Small intestine (tissue), 7 donors: ENCODE measurements around the gene CDK18. TPM values are rescaled to one million over a fixed set of nuclear protein-coding genes. Genes with fewer than 3 reads are reported as not detected.

Source experiments
- DNase-seq, 2 donors: peaks; one replicate each; pipeline versions ENCODE4 v3.0.0 to v3.0.0-alpha.2; 2013
- FAIRE-seq: peaks from 2 replicates; lab custom pipeline; 2012; peaks lifted over from hg19 to GRCh38; lab: Jason Lieb, UNC
- H3K27ac ChIP-seq, 3 donors: one replicate each; pipeline ENCODE4 v1.5.1; 2013; ENCODE audit warnings: low read length in 2 of 3, mild to moderate bottlenecking in 2 of 3, control low read depth in 1 of 3, inconsistent platforms in 1 of 3, low read depth in 1 of 3, moderate library complexity in 1 of 3
- H3K27me3 ChIP-seq, 3 donors: one replicate each; pipeline ENCODE4 v1.6.1; 2013; ENCODE audit warnings: low read length in 3 of 3, inconsistent platforms in 1 of 3; ENCODE audit not compliant: control insufficient read depth in 3 of 3, insufficient read depth in 3 of 3
- H3K36me3 ChIP-seq, 3 donors: one replicate each; pipeline ENCODE4 v1.6.1; 2013; ENCODE audit warnings: low read length in 3 of 3, inconsistent platforms in 1 of 3, low read depth in 1 of 3, mild to moderate bottlenecking in 1 of 3, moderate library complexity in 1 of 3; ENCODE audit not compliant: control insufficient read depth in 3 of 3, insufficient read depth in 2 of 3
- H3K4me1 ChIP-seq, 3 donors: one replicate each; pipeline ENCODE4 v1.6.1; 2013; ENCODE audit warnings: low read length in 2 of 3, inconsistent platforms in 1 of 3, low read depth in 1 of 3, mild to moderate bottlenecking in 1 of 3, moderate library complexity in 1 of 3; ENCODE audit not compliant: control insufficient read depth in 3 of 3, insufficient read depth in 2 of 3
- H3K4me3 ChIP-seq, 3 donors: one replicate each; pipeline ENCODE4 v1.5.1; 2013; ENCODE audit warnings: low read length in 3 of 3, control low read depth in 1 of 3, inconsistent platforms in 1 of 3, low read depth in 1 of 3, mild to moderate bottlenecking in 1 of 3, moderate library complexity in 1 of 3
- H3K9me3 ChIP-seq, 2 donors: one replicate each; pipeline ENCODE4 v1.6.1; 2013; ENCODE audit warnings: low read depth in 1 of 2, low read length in 1 of 2; ENCODE audit not compliant: control insufficient read depth in 2 of 2, insufficient read depth in 1 of 2
- WGBS, 3 donors: extraction: QIAGEN DNeasy Blood & Tissue Kit; methylation state at CpG; one replicate each; pipeline ENCODE4 v1.1.7; 2013; 5-methylcytosine and 5-hydroxymethylcytosine counted together
- polyA plus RNA-seq, 4 donors: library from polyadenylated mRNA; stranded (reverse) in 3 of 4; unstranded in 1 of 4; fragments of 200-250 nt in 3 of 4; fragments of 120-200 nt in 1 of 4; gene quantifications; one replicate each; pipeline versions ENCODE4 v1.2.1 to v1.2.3, GENCODE V29; 2013
- donor health status: healthy with polysubstance abuse.
- donor health status: control.
- donor health status: control.
- donor health status: Bipolar disorder and iron deficiency.
- donor health status: healthy.

The CDK18 gene
- polyA plus RNA-seq, 4 donors = 32.7 to 62.4 (median 41.1) TPM

DNA sequence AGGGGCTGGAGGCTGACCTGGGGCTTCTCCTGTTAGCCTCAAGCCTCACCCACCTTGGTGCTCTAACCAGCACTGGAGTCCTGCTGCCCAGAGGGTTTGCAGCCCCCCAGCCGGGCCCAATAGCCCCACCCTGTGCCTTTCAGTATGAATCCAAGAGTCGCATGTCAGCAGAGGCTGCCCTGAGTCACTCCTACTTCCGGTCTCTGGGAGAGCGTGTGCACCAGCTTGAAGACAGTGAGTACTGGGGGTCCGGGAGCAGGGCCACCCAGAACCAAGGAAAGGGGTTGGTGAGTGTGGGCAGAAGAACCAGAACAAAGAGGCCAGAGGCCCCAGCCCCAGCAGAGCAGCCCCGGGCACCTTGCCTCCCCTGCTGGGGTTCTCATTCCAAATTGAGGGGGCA is 25.6 kb downstream of the CDK18 start:
- WGBS, 3 donors = 62 to 88% (median 75%) methylated on average over 5 to 6 of the region's 6 CpGs
- Histone ChIP-seq H3K9me3 (no peaks in the 10 kb centered on the region), H3K4me1 (peaks cover 0 to 3% (median 0%) of the 10 kb centered on the region in 3 donors), H3K27me3 (no peaks in the 10 kb centered on the region), H3K4me3 (no peak overlapping the region), H3K36me3 (peaks cover 2 to 79% (median 3%) of the 10 kb centered on the region in 3 donors), H3K27ac (no peak overlapping the region)
- DNase-seq (no peak), FAIRE-seq (no peak)

- FAIRE-seq (no peak), DNase-seq (no peak)
- no peaks in the 10 kb centered on the region for H3K9me3 ChIP-seq
- H3K4me1 ChIP-seq = peaks cover 0 to 3% (median 0%) of the 10 kb centered on the region in 3 donors
- peaks cover 2 to 68% (median 3%) of the 10 kb centered on the region in 3 donors for H3K36me3 ChIP-seq
- 83 to 85% (median 84%) methylated on average over 20 of the region's 20 CpGs for WGBS, 3 donors
- no peaks in the 10 kb centered on the region for H3K27me3 ChIP-seq
- no peak overlapping the region for H3K27ac ChIP-seq
- H3K4me3 ChIP-seq = no peak overlapping the region
These were observed 26.9 kb downstream of the CDK18 start for GRCh38 chr1:205531191-205532025.

- no peak for FAIRE-seq
- H3K36me3 ChIP-seq = peaks cover 2 to 59% (median 3%) of the 10 kb centered on the region in 3 donors
These were observed 27.8 kb downstream of the CDK18 start for GRCh38 chr1:205532026-205532898.

GRCh38 chr1:205532996-205533735 is 28.7 kb downstream of the CDK18 start:
- DNase-seq (no peak), FAIRE-seq (no peak)
- Histone ChIP-seq H3K36me3 (peaks cover 2 to 50% (median 3%) of the 10 kb centered on the region in 3 donors), H3K27ac (no peak overlapping the region), H3K27me3 (no peaks in the 10 kb centered on the region), H3K4me1 (peaks cover 0 to 3% (median 0%) of the 10 kb centered on the region in 3 donors), H3K9me3 (no peaks in the 10 kb centered on the region), H3K4me3 (no peak overlapping the region)
- WGBS, 3 donors = 82 to 84% (median 84%) methylated on average over 10 to 12 of the region's 12 CpGs

More at GRCh38 chr1:205532026-205532898, 27.8 kb downstream of the CDK18 start:
- no peak overlapping the region for H3K4me3 ChIP-seq
- H3K27me3 ChIP-seq = no peaks in the 10 kb centered on the region
- DNase-seq = no peak
- WGBS, 3 donors = 87 to 90% (median 88%) methylated on average over 22 of the region's 22 CpGs
- peaks cover 0 to 3% (median 0%) of the 10 kb centered on the region in 3 donors for H3K4me1 ChIP-seq
- H3K27ac ChIP-seq = no peak overlapping the region
- no peaks in the 10 kb centered on the region for H3K9me3 ChIP-seq

- H3K36me3 ChIP-seq = peaks cover 2 to 45% (median 3%) of the 10 kb centered on the region in 3 donors
- WGBS, 3 donors = 80 to 85% (median 84%) methylated on average over 7 of the region's 7 CpGs
- H3K27ac ChIP-seq = no peak overlapping the region
- H3K4me3 ChIP-seq = no peak overlapping the region
- peaks cover 0 to 2% (median 0%) of the 10 kb centered on the region in 3 donors for H3K27me3 ChIP-seq
- DNase-seq (no peak), FAIRE-seq (no peak)
- no peaks in the 10 kb centered on the region for H3K4me1 ChIP-seq
- H3K9me3 ChIP-seq = no peaks in the 10 kb centered on the region
These were observed 29.4 kb downstream of the CDK18 start for GRCh38 chr1:205533748-205534443.

GRCh38 chr1:205534444-205534985 is 30.0 kb downstream of the CDK18 start:
- Histone ChIP-seq H3K36me3 (peaks cover 2 to 40% (median 3%) of the 10 kb centered on the region in 3 donors), H3K27me3 (peaks cover 0 to 2% (median 0%) of the 10 kb centered on the region in 3 donors), H3K4me3 (no peak overlapping the region), H3K4me1 (no peaks in the 10 kb centered on the region), H3K27ac (no peak overlapping the region), H3K9me3 (no peaks in the 10 kb centered on the region)
- WGBS, 3 donors = 78 to 87% (median 82%) methylated on average over 7 of the region's 7 CpGs
- FAIRE-seq = no peak
- DNase-seq = no peak

GRCh38 chr1:205535096-205535495 is 30.6 kb downstream of the CDK18 start:
- H3K27ac ChIP-seq = no peak overlapping the region
- H3K4me3 ChIP-seq = no peak overlapping the region
- 61 to 72% (median 72%) methylated on average over 5 of the region's 5 CpGs for WGBS, 3 donors
- H3K9me3 ChIP-seq = no peaks in the 10 kb centered on the region
- H3K4me1 ChIP-seq = no peaks in the 10 kb centered on the region
- DNase-seq (no peak), FAIRE-seq (no peak)
- peaks cover 0 to 2% (median 0%) of the 10 kb centered on the region in 3 donors for H3K27me3 ChIP-seq
- H3K36me3 ChIP-seq = peaks cover 2 to 34% (median 3%) of the 10 kb centered on the region in 3 donors
